PC-3 (cell line): ENCODE measurements around the gene OR6M1. TPM values are rescaled to one million over a fixed set of nuclear protein-coding genes. Genes with fewer than 3 reads are reported as not detected.

Source experiments
- ATAC-seq: fragments of 200-7000 bp; cut with Tn5 transposase; 2 replicates; pipeline ENCODE4 v1.9.1; 2020; ENCODE audit warnings: mild to moderate bottlenecking, moderate library complexity
- BruUV-seq: library from RNA; stranded (reverse); fragments of 400-500 nt; replicated peaks from 2 replicates; lab custom pipeline; 2021; lab: Mats Ljungman, UMichigan
- CTCF ChIA-PET: fragments of 300-600 bp; sonication (Branson Sonifier 250); formaldehyde crosslinking; loops from one replicate; lab custom pipeline; 2022; ENCODE audit warnings: antibody characterized with exemption; lab: Charles Lee
- POLR2A ChIA-PET: fragments of 300-600 bp; sonication (Branson Sonifier 250); formaldehyde crosslinking; loops from one replicate; lab custom pipeline; 2022; ENCODE audit warnings: antibody characterized with exemption; ENCODE audit not compliant: unreplicated experiment; lab: Charles Lee
- DNase-seq: peaks from one replicate; pipeline ENCODE4 v3.0.0-alpha.2; 2015
- H2AFZ ChIP-seq: fragments of 300-600 bp; sonication (generic); 2 replicates; pipeline ENCODE4 v1.6.0; 2016; ENCODE audit warnings: antibody characterized with exemption, low read length
- H3F3A ChIP-seq: fragments of 300-600 bp; sonication (generic); one replicate; pipeline ENCODE4 v1.6.0; 2017; ENCODE audit warnings: antibody characterized with exemption, low read length, control low read depth, mild to moderate bottlenecking; ENCODE audit not compliant: unreplicated experiment
- H3K27ac ChIP-seq: fragments of 300-600 bp; sonication (generic); 2 replicates; pipeline ENCODE4 v1.5.1; 2016; ENCODE audit warnings: mild to moderate bottlenecking, low read length
- H3K27me3 ChIP-seq: fragments of 300-600 bp; sonication (generic); 2 replicates; pipeline ENCODE4 v1.6.1; 2016; ENCODE audit warnings: low read length, mixed read lengths
- H3K36me3 ChIP-seq: fragments of 300-600 bp; sonication (generic); 2 replicates; pipeline ENCODE4 v1.6.1; 2016; ENCODE audit warnings: low read depth, mixed run types, low read length, mixed read lengths
- H3K4me1 ChIP-seq: fragments of 300-600 bp; sonication (generic); 2 replicates; pipeline ENCODE4 v1.5.1; 2016; ENCODE audit warnings: low read length; ENCODE audit not compliant: insufficient read depth
- H3K4me2 ChIP-seq: fragments of 300-600 bp; sonication (generic); 2 replicates; pipeline ENCODE4 v1.6.0; 2016; ENCODE audit warnings: low read length
- H3K4me3 ChIP-seq: fragments of 300-600 bp; sonication (generic); 2 replicates; pipeline ENCODE4 v1.5.1; 2016; ENCODE audit warnings: mild to moderate bottlenecking, low read length, mixed read lengths
- H3K79me2 ChIP-seq: fragments of 300-600 bp; sonication (generic); 2 replicates; pipeline ENCODE4 v1.6.1; 2017; ENCODE audit warnings: low read length, mixed read lengths
- H3K9ac ChIP-seq: fragments of 300-600 bp; sonication (generic); 2 replicates; pipeline ENCODE4 v1.6.0; 2016; ENCODE audit warnings: mild to moderate bottlenecking, low read length
- H3K9me2 ChIP-seq: fragments of 300-600 bp; sonication (generic); replicated peaks from 2 replicates; pipeline ENCODE4 v1.6.1; 2016; ENCODE audit warnings: mixed run types, low read length, mixed read lengths
- H3K9me3 ChIP-seq: fragments of 300-600 bp; sonication (generic); 2 replicates; pipeline ENCODE4 v1.6.1; 2016; ENCODE audit warnings: low read length, mixed read lengths
- H4K20me1 ChIP-seq: fragments of 300-600 bp; sonication (generic); 2 replicates; pipeline ENCODE4 v1.6.1; 2016; ENCODE audit warnings: low read length, mixed read lengths
- CTCF ChIP-seq: fragments of 300-600 bp; sonication (generic); conservative IDR thresholded peaks from 2 replicates; pipeline ENCODE4 v1.5.1; 2017; ENCODE audit warnings: antibody characterized with exemption, low read depth, mild to moderate bottlenecking, low read length
- EZH2 ChIP-seq: fragments of 300-600 bp; sonication (generic); IDR thresholded peaks from one replicate; pipeline ENCODE4 v1.6.1; 2017; ENCODE audit warnings: antibody characterized with exemption, mild to moderate bottlenecking, low read length; ENCODE audit not compliant: unreplicated experiment
- EZH2phosphoT487 ChIP-seq: fragments of 300-600 bp; sonication (generic); IDR thresholded peaks from 2 replicates; pipeline ENCODE4 v1.6.1; 2018; ENCODE audit warnings: mild to moderate bottlenecking, antibody characterized with exemption, low read length, borderline replicate concordance
- intact Hi-C: fragments of 100-400 bp; cut with micrococcal nuclease; formaldehyde crosslinking; loops from 2 replicates; pipeline ENCODE4 v1.9.0; 2023
- total RNA-seq: library from RNA; depleted of rRNA; stranded (reverse); fragments of >200 nt; gene quantifications from 2 replicates; pipeline ENCODE4 v1.2.3, GENCODE V29; 2014

The OR6M1 gene
- total RNA-seq, 1 experiment from 2014 or later = not detected

GRCh38 chr11:123798079-123798478, 8.1 kb downstream of the OR6M1 start:
- ChIA-PET POLR2A (no interaction called here), CTCF (no interaction called here)
- no peak overlapping the region for H3K4me2 ChIP-seq

GRCh38 chr11:123797541-123797940, 8.6 kb downstream of the OR6M1 start:
- ATAC-seq (no peak), DNase-seq (no peak)
- H2AFZ ChIP-seq = no peak overlapping the region
- ChIA-PET POLR2A (no interaction called here), CTCF (no interaction called here)
- no peaks in the 10 kb centered on the region; the same call in 1 of the 2 replicates for H3K9me3 ChIP-seq
- H3F3A ChIP-seq = no peaks in the 10 kb centered on the region
- no peak for TF ChIP-seq EZH2phosphoT487
- TF ChIP-seq CTCF = no peak
- TF ChIP-seq EZH2 = no peak
- H3K9me2 ChIP-seq = no peaks in the 10 kb centered on the region
- intact Hi-C loops = no loop called here
- H3K4me3 ChIP-seq = no peak overlapping the region
- H3K79me2 ChIP-seq = no peaks in the 10 kb centered on the region
- no peaks in the 10 kb centered on the region for H4K20me1 ChIP-seq
- H3K27me3 ChIP-seq = peaks cover 84% of the 10 kb centered on the region
- BruUV-seq = no TSS peak
- H3K27ac ChIP-seq = no peak overlapping the region
- no peak overlapping the region for H3K4me2 ChIP-seq
- H3K9ac ChIP-seq = no peak overlapping the region
- H3K4me1 ChIP-seq = no peaks in the 10 kb centered on the region
- no peaks in the 10 kb centered on the region for H3K36me3 ChIP-seq

More at GRCh38 chr11:123798079-123798478, 8.1 kb downstream of the OR6M1 start:
- H3F3A ChIP-seq = no peaks in the 10 kb centered on the region
- H3K9ac ChIP-seq = no peak overlapping the region
- peaks cover 89% of the 10 kb centered on the region for H3K27me3 ChIP-seq
- H3K4me3 ChIP-seq = no peak overlapping the region
- no peak for TF ChIP-seq EZH2phosphoT487
- no peak for TF ChIP-seq CTCF
- TF ChIP-seq EZH2 = no peak
- ATAC-seq (no peak), DNase-seq (no peak)
- H3K9me3 ChIP-seq = no peaks in the 10 kb centered on the region
- H2AFZ ChIP-seq = no peak overlapping the region
- intact Hi-C loops = no loop called here
- H3K4me1 ChIP-seq = no peaks in the 10 kb centered on the region
- no peaks in the 10 kb centered on the region for H3K36me3 ChIP-seq
- no peak overlapping the region for H3K27ac ChIP-seq
- no TSS peak for BruUV-seq
- H3K9me2 ChIP-seq = no peaks in the 10 kb centered on the region
- H3K79me2 ChIP-seq = no peaks in the 10 kb centered on the region
- no peaks in the 10 kb centered on the region for H4K20me1 ChIP-seq

- TF ChIP-seq CTCF (no peak), EZH2 (no peak), EZH2phosphoT487 (no peak)
- no peaks in the 10 kb centered on the region for H3F3A ChIP-seq
- H3K27ac ChIP-seq = no peak overlapping the region
- ATAC-seq (no peak), DNase-seq (no peak)
- BruUV-seq = no TSS peak
- H3K9me3 ChIP-seq = no peaks in the 10 kb centered on the region; the same call in 1 of the 2 replicates
- no peak overlapping the region for H3K9ac ChIP-seq
- no peak overlapping the region for H3K4me2 ChIP-seq
- H4K20me1 ChIP-seq = no peaks in the 10 kb centered on the region
- H2AFZ ChIP-seq = no peak overlapping the region
- H3K27me3 ChIP-seq = peaks cover 83% of the 10 kb centered on the region
- ChIA-PET CTCF (no interaction called here), POLR2A (no interaction called here)
- no peaks in the 10 kb centered on the region for H3K79me2 ChIP-seq
- H3K9me2 ChIP-seq = no peaks in the 10 kb centered on the region
- intact Hi-C loops = no loop called here
- no peaks in the 10 kb centered on the region for H3K4me1 ChIP-seq
- no peaks in the 10 kb centered on the region for H3K36me3 ChIP-seq
- H3K4me3 ChIP-seq = no peak overlapping the region
These were observed 9.0 kb downstream of the OR6M1 start for GRCh38 chr11:123797114-123797513.
